Measurements from ENCODE around the gene PAH.

DNA sequence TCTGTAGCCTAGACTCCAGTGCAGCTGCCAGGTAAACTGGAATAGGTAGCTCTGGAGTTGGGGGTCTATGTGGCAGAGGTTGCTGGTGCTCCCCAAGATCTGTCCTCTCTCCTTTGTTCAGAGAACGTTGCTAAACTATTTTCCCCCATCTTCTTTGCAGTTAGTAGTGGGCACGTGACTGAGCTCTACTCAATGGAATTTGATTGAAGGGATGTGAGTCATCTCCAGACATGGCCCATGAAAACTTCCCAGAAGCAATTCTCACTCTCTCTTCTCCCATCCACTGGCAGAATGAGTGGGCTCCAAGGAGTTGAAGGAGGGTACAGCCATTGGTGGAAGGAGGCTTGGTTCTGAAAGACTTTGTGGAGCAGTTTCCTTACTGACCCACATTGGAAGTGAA is 44.0 kb downstream of the PAH start:
- TF ChIP-seq EZH2 (IDR thresholded peaks at IDR 0.05; ENCODE audit: borderline replicate concordance, low read depth, low read length, severe bottlenecking) (no peak), POLR2AphosphoS5 (IDR thresholded peaks at IDR 0.05; ENCODE audit: insufficient read depth, low read depth, low read length) (no peak), CTCF (IDR thresholded peaks at IDR 0.05; ENCODE audit: extremely low read depth in 1 of 2, insufficient read depth in 1 of 2, low read depth in 1 of 2, low read length in 2 of 2) (no peak), POLR2A (IDR thresholded peaks at IDR 0.05; ENCODE audit: low read depth, low read length) (no peak), MYC (IDR thresholded peaks at IDR 0.05; ENCODE audit: low read depth, low read length) (no peak), MAX (IDR thresholded peaks at IDR 0.05; ENCODE audit: insufficient read depth, insufficient read length) (no peak), JUN (IDR thresholded peaks at IDR 0.05; ENCODE audit: borderline replicate concordance, insufficient read depth, insufficient read length, low read depth) (no peak)

Data from endothelial cell of umbilical vein (primary cell).